OCI-LY7 (cell line): Measurements from ENCODE around the gene KCNQ1. TPM values are rescaled to one million over a fixed set of nuclear protein-coding genes. Genes with fewer than 3 reads are reported as not detected.

Experiments
- BruUV-seq: library from RNA; stranded (reverse); fragments of 400-500 nt; replicated peaks from 2 replicates; lab custom pipeline; 2021; lab: Mats Ljungman, UMichigan
- CTCF ChIA-PET: fragments of 300-600 bp; sonication (Branson Sonifier 250); formaldehyde crosslinking; loops from one replicate; lab custom pipeline; 2022; ENCODE audit warnings: antibody characterized with exemption; ENCODE audit not compliant: unreplicated experiment; lab: Charles Lee
- POLR2A ChIA-PET: fragments of 300-600 bp; sonication (Branson Sonifier 250); formaldehyde crosslinking; loops from one replicate; lab custom pipeline; 2022; ENCODE audit warnings: antibody characterized with exemption; lab: Charles Lee
- DNase-seq: peaks from one replicate; pipeline ENCODE4 v3.0.0-alpha.2; 2015; ENCODE audit warnings: low spot score
- H2AFZ ChIP-seq: fragments of 200-600 bp; sonication (generic), shearing (Covaris generic); 2 replicates; pipeline ENCODE4 v1.6.1; 2014; ENCODE audit warnings: mild to moderate bottlenecking, antibody characterized with exemption, low read length, moderate library complexity
- H3K27ac ChIP-seq: fragments of 200-600 bp; sonication (generic); 2 replicates; pipeline ENCODE4 v1.5.1; 2014; ENCODE audit warnings: mixed run types, low read depth, mild to moderate bottlenecking, moderate library complexity, low read length, inconsistent platforms; ENCODE audit not compliant: poor library complexity, severe bottlenecking
- H3K36me3 ChIP-seq: fragments of 200-600 bp; sonication (generic); 2 replicates; pipeline ENCODE4 v1.6.1; 2014; ENCODE audit warnings: mild to moderate bottlenecking, antibody characterized with exemption, low read length, moderate library complexity, mixed read lengths; ENCODE audit not compliant: insufficient read depth
- H3K4me1 ChIP-seq: fragments of 200-600 bp; sonication (generic); 2 replicates; pipeline ENCODE4 v1.5.1; 2014; ENCODE audit warnings: mild to moderate bottlenecking, low read length; ENCODE audit not compliant: insufficient read depth, poor library complexity, severe bottlenecking
- H3K4me2 ChIP-seq: fragments of 200-600 bp; sonication (generic); 2 replicates; pipeline ENCODE4 v1.6.1; 2014; ENCODE audit warnings: mild to moderate bottlenecking, low read length
- H3K4me3 ChIP-seq: fragments of 200-600 bp; sonication (generic); 2 replicates; pipeline ENCODE4 v1.5.1; 2014; ENCODE audit warnings: mild to moderate bottlenecking, low read depth, low read length; ENCODE audit not compliant: poor library complexity, severe bottlenecking
- H3K79me2 ChIP-seq: fragments of 200-600 bp; sonication (generic); 2 replicates; pipeline ENCODE4 v1.6.1; 2016; ENCODE audit warnings: low read depth, mild to moderate bottlenecking, low read length, moderate library complexity, mixed read lengths; ENCODE audit not compliant: insufficient read depth
- H3K9me2 ChIP-seq: fragments of 200-600 bp; sonication (generic); 2 replicates; pipeline ENCODE4 v1.6.1; 2016; ENCODE audit warnings: mild to moderate bottlenecking, low read length, mixed read lengths; ENCODE audit not compliant: insufficient read depth
- H3K9me3 ChIP-seq: fragments of 200-600 bp; sonication (generic); 2 replicates; pipeline ENCODE4 v1.6.1; 2014; ENCODE audit warnings: mild to moderate bottlenecking, mixed run types, low read length, mixed read lengths
- H4K20me1 ChIP-seq: fragments of 200-600 bp; sonication (generic); 2 replicates; pipeline ENCODE4 v1.6.1; 2014; ENCODE audit warnings: mild to moderate bottlenecking, antibody characterized with exemption, low read length, moderate library complexity, mixed read lengths; ENCODE audit not compliant: insufficient read depth
- CTCF ChIP-seq: fragments of 200-600 bp; sonication (generic); conservative IDR thresholded peaks from 2 replicates; pipeline ENCODE4 v1.5.1; 2014; ENCODE audit warnings: mild to moderate bottlenecking, antibody characterized with exemption, low read length, moderate library complexity, mixed read lengths
- EZH2phosphoT487 ChIP-seq: fragments of 200-600 bp; sonication (generic); IDR thresholded peaks from 2 replicates; pipeline ENCODE4 v1.6.1; 2018; ENCODE audit warnings: low read depth, borderline replicate concordance, mild to moderate bottlenecking, mixed run types, antibody characterized with exemption, low read length, moderate library complexity, mixed read lengths
- intact Hi-C: fragments of 100-400 bp; cut with micrococcal nuclease; formaldehyde crosslinking; loops from one replicate; pipeline ENCODE4 v1.10.0; 2022; ENCODE audit not compliant: unreplicated experiment
- total RNA-seq, 2 experiments: library from RNA; depleted of rRNA in 1 of 2; stranded (reverse); fragments of >200 nt in 1 of 2; shearing (Covaris generic) in 1 of 2; gene quantifications; 2 replicates each; pipeline ENCODE4 v1.2.3, GENCODE V29; 2014 to 2022

The KCNQ1 gene
- total RNA-seq, 2 experiments from 2014 or later: 0.22 to 1.3 TPM

- intact Hi-C loops: no loop called here
- Histone ChIP-seq H3K4me3 (peak overlapping the region; percentile 71), H3K9me3 (no peaks in the 10 kb centered on the region), H2AFZ (no peak overlapping the region), H3K4me1 (peaks cover 39% of the 10 kb centered on the region), H3K79me2 (peaks cover 16% of the 10 kb centered on the region; the same call in 1 of the 2 replicates), H3K4me2 (peak overlapping the region; percentile 76), H3K9me2 (no peaks in the 10 kb centered on the region), H3K27ac (no peak overlapping the region), H4K20me1 (0 out of 2 replicates have a peak, but pooled peaks cover 4% of the 10 kb centered on the region), H3K36me3 (no peaks in the 10 kb centered on the region)
- ChIA-PET CTCF (no interaction called here), POLR2A (no interaction called here)
- BruUV-seq: no TSS peak
- peak; percentile 15 for DNase-seq
- TF ChIP-seq EZH2phosphoT487: no peak
- TF ChIP-seq CTCF: no peak
Observed at GRCh38 chr11:2699185-2699530, 254.3 kb downstream of the KCNQ1 start.

GRCh38 chr11:2699531-2700414 is 255.0 kb downstream of the KCNQ1 start, which contains the start of gene KCNQ1OT1:
Gene KCNQ1OT1 (minus strand): TSS chr11:2699994.
- H3K27ac ChIP-seq: peak within 1 kb of the TSS; percentile 63
- intact Hi-C loops: no loop called here
- H3K4me2 ChIP-seq: peak within 1 kb of the TSS; percentile 76
- ChIA-PET CTCF (no interaction called here), POLR2A (no interaction called here)
- no peaks in the 10 kb centered on the region for H3K9me2 ChIP-seq
- peak; percentile 91 for DNase-seq
- peak within 1 kb of the TSS; percentile 47; the same call in 1 of the 2 replicates for H2AFZ ChIP-seq
- peak within 1 kb of the TSS; percentile 71 for H3K4me3 ChIP-seq
- H3K36me3 ChIP-seq: no peaks in the 10 kb centered on the region
- peaks cover 16% of the 10 kb centered on the region; the same call in 1 of the 2 replicates for H3K79me2 ChIP-seq
- peaks cover 44% of the 10 kb centered on the region for H3K4me1 ChIP-seq
- H3K9me3 ChIP-seq: no peaks in the 10 kb centered on the region
- 0 out of 2 replicates have a peak, but pooled peaks have one; percentile 14 for TF ChIP-seq CTCF
- no peak for TF ChIP-seq EZH2phosphoT487
- no TSS peak for BruUV-seq
- 0 out of 2 replicates have a peak, but pooled peaks cover 4% of the 10 kb centered on the region for H4K20me1 ChIP-seq
